Measurements from ENCODE around the gene TMEM108. TPM values are rescaled to one million over a fixed set of nuclear protein-coding genes. Genes with fewer than 3 reads are reported as not detected.

The TMEM108 gene
- total RNA-seq, 4 donors from 2014 or later, result 1.1 to 3.2 TPM; not detected in 2

GRCh38 chr3:133188996-133189395 lies 150.8 kb downstream of the TMEM108 start:
- no peak for TF ChIP-seq POLR2A (IDR thresholded peaks at IDR 0.05)
- TF ChIP-seq CTCF (IDR thresholded peaks at IDR 0.05), result no peak
- H3K4me1 ChIP-seq, result no peaks in the 10 kb centered on the region
- no peaks in the 10 kb centered on the region for H3K36me3 ChIP-seq
- intact Hi-C loops (cut with DNase I; ENCODE audit: low total_unique reads), result no loop called here
- no peaks in the 10 kb centered on the region for H3K27me3 ChIP-seq
- H3K9me3 ChIP-seq, result no peaks in the 10 kb centered on the region
- H3K27ac ChIP-seq, result no peak overlapping the region
- no peak for DNase-seq
- no peak overlapping the region for H3K4me3 ChIP-seq

GRCh38 chr3:133189893-133190292 lies 151.7 kb downstream of the TMEM108 start:
- Histone ChIP-seq H3K27me3 (no peaks in the 10 kb centered on the region), H3K36me3 (no peaks in the 10 kb centered on the region), H3K27ac (no peak overlapping the region), H3K4me3 (no peak overlapping the region), H3K4me1 (no peaks in the 10 kb centered on the region), H3K9me3 (no peaks in the 10 kb centered on the region)
- intact Hi-C loops (cut with DNase I; ENCODE audit: low total_unique reads), result no loop called here
- TF ChIP-seq CTCF (IDR thresholded peaks at IDR 0.05) (no peak), POLR2A (IDR thresholded peaks at IDR 0.05) (no peak)
- DNase-seq, result no peak

- H3K27me3 ChIP-seq, result no peaks in the 10 kb centered on the region
- H3K4me1 ChIP-seq, result no peaks in the 10 kb centered on the region
- DNase-seq, result no peak
- no peak overlapping the region for H3K27ac ChIP-seq
- no peak for TF ChIP-seq CTCF (IDR thresholded peaks at IDR 0.05)
- TF ChIP-seq POLR2A (IDR thresholded peaks at IDR 0.05), result no peak
- intact Hi-C loops (cut with DNase I; ENCODE audit: low total_unique reads), result no loop called here
- no peaks in the 10 kb centered on the region for H3K36me3 ChIP-seq
- no peaks in the 10 kb centered on the region for H3K9me3 ChIP-seq
- no peak overlapping the region for H3K4me3 ChIP-seq
Observed at GRCh38 chr3:133191818-133192217, 153.6 kb downstream of the TMEM108 start.

GRCh38 chr3:133192363-133192945 lies 154.3 kb downstream of the TMEM108 start:
- Histone ChIP-seq H3K27me3 (no peaks in the 10 kb centered on the region), H3K4me3 (no peak overlapping the region), H3K4me1 (no peaks in the 10 kb centered on the region), H3K9me3 (no peaks in the 10 kb centered on the region), H3K36me3 (no peaks in the 10 kb centered on the region), H3K27ac (no peak overlapping the region)
- DNase-seq, result no peak
- intact Hi-C loops (cut with DNase I; ENCODE audit: low total_unique reads), result no loop called here
- TF ChIP-seq CTCF (IDR thresholded peaks at IDR 0.05) (no peak), POLR2A (IDR thresholded peaks at IDR 0.05) (no peak)

- DNase-seq, result no peak
- TF ChIP-seq POLR2A (IDR thresholded peaks at IDR 0.05) (no peak), CTCF (IDR thresholded peaks at IDR 0.05) (no peak)
- H3K4me3 ChIP-seq, result no peak overlapping the region
- intact Hi-C loops (cut with DNase I; ENCODE audit: low total_unique reads), result no loop called here
- H3K27me3 ChIP-seq, result no peaks in the 10 kb centered on the region
- no peak overlapping the region for H3K27ac ChIP-seq
- H3K9me3 ChIP-seq, result no peaks in the 10 kb centered on the region
- no peaks in the 10 kb centered on the region for H3K36me3 ChIP-seq
- no peaks in the 10 kb centered on the region for H3K4me1 ChIP-seq
Observed at GRCh38 chr3:133192967-133193366, 154.8 kb downstream of the TMEM108 start.
